ENCODE results near the gene MUC12.

The MUC12 gene

GRCh38 chr7:101066141-101066832 lies 96.9 kb downstream of the MUC12 start:
- DNase-seq (ENCODE audit: low spot score) = no peak

- DNase-seq (ENCODE audit: low spot score) = no peak
Measured at GRCh38 chr7:101066833-101067177, 97.4 kb downstream of the MUC12 start.

- DNase-seq (ENCODE audit: low spot score) = no peak
Measured at GRCh38 chr7:101068401-101068800, 99.0 kb downstream of the MUC12 start.

All from CD4-positive, alpha-beta T cell treated with Interleukin-2 at 100 ng/mL for 4 hours (primary cell).